Effector CD8-positive, alpha-beta T cell (primary cell): ENCODE data around the gene DACT1.
"Not testable (repeated sequence)": the region's sequence is repeated elsewhere in the genome, so short reads cannot be mapped to it uniquely, and the experiment has no call there.

Experiments used
- DNase-seq: peaks from one replicate; lab custom pipeline; 2025; lab: John Stamatoyannopoulos, UW
- total RNA-seq, 4 experiments: gene quantifications; one replicate each; lab custom pipeline; 2026; lab: John Stamatoyannopoulos, UW

DACT1 gene
- 0.36 to 0.80 (median 0.49) reads per million in 4 experiments for total RNA-seq

- DNase-seq, result peak; percentile 29
These were observed at the start of gene DACT1 for GRCh38 chr14:58637391-58638230. DACT1 (plus strand) TSS chr14:58637962; CDS start chr14:58638203, 241 bp downstream.

- not testable (repeated sequence) for DNase-seq
These were observed 49.4 kb upstream of the DACT1 start for GRCh38 chr14:58588321-58588720.

GRCh38 chr14:58593977-58594376 is 43.8 kb upstream of the DACT1 start:
- no peak for DNase-seq

DNA sequence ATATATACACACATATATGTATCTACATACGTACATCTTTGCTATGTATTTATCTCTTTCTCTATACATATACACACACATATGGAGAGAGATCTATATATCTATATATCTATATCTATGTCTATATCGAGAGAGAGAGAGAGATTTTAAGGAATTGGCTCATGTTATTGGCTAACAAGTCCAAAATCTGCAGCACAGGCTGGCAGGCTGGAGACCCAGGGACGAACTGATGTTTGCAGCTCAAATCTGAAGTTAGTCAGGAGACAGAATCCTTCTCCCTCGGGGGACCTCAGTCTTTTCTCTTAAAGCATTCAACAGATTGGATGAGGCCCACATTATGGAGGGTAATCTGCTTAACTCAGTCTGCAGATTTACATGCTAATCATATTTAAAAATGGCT is 40.7 kb upstream of the DACT1 start:
- DNase-seq, result no peak

DNA sequence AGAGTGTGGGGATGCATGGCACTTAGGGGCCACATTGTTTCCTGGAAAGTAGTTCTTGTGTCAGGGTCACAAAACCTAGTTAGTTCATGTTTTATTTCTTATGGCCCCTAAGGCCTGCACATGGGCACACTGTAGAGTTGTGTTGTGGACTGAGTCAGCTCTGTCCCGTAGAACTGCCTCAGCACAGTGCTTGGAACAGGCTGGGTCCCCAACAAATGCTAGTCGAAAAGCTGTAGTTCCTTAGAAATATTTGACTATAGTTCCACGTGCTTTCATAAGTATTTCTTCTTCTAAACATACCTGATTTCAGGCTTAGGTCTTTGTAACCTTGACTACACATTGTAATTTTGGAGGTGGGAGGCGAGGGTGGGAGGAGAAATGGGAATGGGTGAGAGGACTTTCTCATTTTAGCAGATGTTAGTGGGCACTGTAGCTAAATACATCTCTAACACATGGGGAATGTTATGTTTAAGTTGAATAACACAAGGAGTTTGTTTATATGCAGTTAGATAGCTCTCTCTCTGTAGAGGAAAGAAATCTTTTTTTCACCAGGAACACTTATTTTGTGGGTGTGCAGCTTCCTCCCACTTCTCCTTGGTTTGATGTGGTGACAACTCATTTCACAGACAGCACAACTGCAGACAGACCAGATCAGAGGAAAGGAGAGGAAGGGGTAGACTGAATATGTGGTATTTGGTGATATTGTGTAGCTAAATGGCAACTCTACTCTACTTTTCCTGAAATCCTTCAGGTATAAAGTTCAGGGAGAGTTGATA is 39.5 kb upstream of the DACT1 start:
- no peak for DNase-seq

DNA sequence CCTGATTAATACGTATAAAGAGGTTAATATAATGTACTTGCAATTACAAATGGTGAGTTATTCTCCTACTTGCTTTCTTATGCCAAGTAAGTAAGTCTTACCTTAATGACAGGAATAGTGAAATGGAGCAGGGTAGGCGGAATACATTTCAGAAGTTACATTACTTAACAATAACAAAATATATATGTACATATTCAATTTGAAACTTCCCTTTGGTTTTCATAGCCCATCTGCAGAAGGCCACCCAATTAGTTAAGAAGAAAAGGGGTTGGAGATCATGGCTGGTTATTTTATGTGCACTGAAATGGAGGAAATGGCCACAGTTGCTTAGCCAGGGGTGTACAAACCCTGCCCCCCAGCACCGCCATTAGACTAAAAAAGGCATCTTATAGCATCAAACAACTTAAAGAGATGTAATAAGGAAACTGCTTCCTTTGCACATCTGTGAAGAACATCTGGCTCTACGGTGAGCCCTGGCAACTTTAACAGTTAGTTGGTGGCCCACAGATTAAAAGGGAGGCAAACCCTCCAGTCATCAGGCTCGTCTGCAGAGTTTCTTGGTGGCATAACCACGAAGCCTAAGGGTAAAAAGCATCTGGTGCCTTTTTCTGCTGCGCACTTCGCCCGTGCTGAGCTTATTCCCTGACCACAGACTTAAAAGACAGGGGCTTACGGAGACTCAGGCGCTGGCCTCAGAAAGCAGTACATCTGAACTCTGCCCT is 38.8 kb upstream of the DACT1 start:
- DNase-seq, result no peak

DNA sequence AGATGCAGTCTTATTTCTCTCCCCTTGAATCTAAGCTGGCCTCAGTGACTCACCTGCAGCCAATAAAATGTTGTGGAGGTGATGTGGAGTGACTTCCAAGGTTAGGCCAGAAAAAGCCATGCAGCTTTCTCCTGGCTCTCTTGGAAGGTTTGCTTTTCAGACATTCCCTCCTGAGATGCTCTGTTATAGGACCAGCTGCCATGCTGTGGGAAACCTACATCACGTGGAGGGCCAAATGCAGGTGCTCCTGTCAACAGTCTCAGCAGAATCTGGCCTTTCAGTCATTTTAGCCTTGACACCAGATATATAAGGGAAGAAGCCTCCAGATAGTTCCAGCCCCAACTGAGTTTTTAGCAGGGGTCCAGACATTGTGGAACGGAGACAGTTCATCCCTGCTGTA is 38.1 kb upstream of the DACT1 start:
- DNase-seq, result no peak

GRCh38 chr14:58605465-58605864 is 32.3 kb upstream of the DACT1 start:
- DNase-seq, result no peak

- no peak for DNase-seq
These were observed 30.4 kb upstream of the DACT1 start for GRCh38 chr14:58607131-58607951.

GRCh38 chr14:58607952-58608317 is 29.8 kb upstream of the DACT1 start:
- DNase-seq, result no peak

GRCh38 chr14:58617619-58618018 is 20.1 kb upstream of the DACT1 start:
- no peak for DNase-seq

DNA sequence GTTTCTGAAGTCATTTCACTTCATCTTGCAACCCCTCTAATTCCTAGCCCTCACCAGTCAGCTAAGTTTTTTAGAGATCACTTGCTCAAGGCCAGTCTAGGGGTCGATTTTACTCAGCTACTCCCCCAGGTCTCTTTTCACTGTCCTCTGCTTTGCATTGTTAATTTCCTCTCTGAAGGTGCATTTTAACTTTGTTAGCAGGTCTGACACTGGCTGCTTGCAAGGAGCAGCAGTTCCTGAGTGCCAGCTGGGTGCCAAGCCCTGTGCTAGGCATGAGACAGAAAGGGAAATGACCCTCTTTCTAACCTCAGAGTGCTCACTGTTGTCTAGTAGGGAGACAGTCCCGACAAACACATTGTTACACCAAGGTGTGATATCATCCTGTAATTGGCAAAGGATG is 17.8 kb upstream of the DACT1 start:
- DNase-seq, result no peak

DNA sequence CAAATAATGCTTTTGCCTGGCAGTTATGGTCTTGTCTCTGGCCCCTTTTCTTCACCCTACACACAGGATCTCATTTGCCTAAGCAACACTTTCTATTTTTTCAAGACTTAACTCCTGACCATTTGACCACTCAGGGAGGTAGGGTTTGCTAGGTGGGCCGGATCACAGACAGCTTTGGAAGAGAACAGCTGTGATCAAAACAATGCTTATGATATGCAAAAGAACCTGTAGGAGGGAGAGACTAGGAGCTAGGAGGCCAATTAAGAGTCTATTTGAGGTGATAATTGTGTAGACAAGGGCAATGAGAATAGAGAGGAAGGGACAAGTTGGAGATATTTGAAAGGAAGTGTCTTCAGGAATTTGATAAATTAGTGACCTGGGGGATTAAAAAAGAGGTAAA is 12.3 kb upstream of the DACT1 start:
- no peak for DNase-seq

DNA sequence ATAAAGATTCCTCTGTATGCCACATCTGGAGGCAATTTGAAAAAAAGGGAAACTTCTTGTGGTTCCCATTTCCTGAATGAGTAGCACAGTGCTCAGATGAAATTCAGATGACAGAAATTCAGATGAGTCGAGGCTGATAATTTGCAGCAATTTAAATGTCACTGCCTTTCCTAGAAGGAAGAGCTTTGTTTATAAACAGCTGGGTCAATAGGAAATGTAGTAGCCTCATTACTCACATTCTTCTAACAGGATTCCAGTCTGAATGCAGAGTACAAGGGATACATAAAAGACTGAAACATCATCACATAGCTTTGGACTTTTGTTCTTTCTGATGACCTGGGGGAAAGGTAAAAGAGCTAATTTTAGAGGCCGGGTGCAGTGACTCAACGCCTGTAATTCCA is 11.3 kb upstream of the DACT1 start:
- DNase-seq, result no peak

- DNase-seq, result no peak
These were observed 9.4 kb upstream of the DACT1 start for GRCh38 chr14:58628406-58628805.

DNA sequence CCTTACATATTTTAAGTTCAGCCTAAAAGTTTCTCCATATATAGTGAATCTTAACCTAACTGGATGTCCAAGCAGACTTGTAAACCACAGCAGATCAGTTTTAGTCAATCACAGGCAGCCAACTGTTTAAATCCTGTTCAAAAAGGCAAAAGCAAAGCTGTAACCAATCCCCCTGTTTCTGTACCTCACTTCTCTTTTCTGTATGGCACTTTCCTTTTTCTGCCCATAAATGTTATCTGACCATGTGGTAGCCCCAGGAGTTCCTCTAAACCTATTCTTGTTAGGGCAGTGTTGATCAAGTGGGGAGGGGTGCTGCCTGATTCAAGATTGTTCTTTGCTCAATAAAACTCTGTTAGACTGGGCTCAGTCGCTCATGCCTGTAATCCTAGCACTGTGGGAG is 8.5 kb upstream of the DACT1 start:
- no peak for DNase-seq

- no peak for DNase-seq
These were observed 6.0 kb upstream of the DACT1 start for GRCh38 chr14:58631732-58632131.

DNA sequence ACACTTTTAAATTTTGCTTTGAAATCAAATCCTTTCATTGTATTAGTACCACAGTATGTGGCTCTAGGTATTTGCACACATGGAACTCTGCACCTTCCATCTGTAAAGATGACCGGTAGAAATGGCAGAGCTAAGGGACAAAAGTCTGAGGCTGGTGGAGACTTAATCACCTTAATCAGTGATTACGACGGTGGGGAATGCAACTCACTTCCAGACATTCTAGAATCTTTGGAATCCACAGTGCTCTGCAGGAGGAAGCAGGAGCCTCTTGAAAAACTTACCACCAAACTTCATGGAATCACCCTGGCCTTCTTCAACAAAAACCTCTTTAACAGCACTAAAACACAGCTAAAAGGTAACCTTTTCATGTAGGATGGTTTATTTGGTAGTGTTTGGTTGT is 3.9 kb upstream of the DACT1 start:
- DNase-seq, result no peak

GRCh38 chr14:58634406-58635090 is 3.2 kb upstream of the DACT1 start:
- no peak for DNase-seq

DNA sequence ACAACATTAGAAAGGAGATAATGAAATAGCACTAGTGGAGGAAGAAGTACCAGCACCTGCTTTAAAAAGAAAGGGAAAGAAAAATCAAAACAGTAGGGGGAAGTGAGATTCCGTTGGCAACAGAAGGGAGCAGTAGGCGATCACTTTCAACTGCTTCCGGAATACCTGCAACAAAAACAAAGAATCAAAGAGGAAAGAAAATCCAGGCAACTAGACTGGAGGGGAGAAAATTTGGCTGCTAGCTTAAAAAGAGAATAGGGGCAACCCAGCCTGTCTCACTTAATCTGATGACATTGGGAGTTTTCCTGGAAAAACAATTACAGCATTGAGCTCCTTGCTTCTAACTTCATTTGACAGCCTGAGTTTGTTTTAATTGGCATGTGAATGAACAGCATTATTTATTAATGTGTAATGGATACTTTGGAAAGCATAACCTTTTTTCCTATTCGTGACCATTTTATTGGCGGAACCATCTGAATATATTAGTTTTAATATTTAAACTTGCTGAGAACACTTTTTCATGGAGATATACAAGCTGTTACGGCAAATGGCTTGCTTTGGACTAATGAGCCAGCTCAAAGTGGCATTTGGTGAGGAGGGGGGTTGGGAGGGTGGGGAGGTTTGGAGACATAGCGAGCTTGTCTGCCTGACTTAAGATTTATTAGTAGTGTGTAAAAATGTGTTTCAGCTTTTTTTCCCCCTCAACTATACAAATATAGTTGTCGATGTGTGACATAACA is 2.5 kb upstream of the DACT1 start:
- DNase-seq, result no peak
